Iris pigment epithelial cell (primary cell): Measurements from ENCODE around the gene RPP30.
A peak's percentile ranks its signal among the peaks of the same experiment; 100 is the strongest.

Experiments
- DNase-seq: peaks from one replicate; pipeline ENCODE4 v3.0.0-alpha.2; 2011; ENCODE audit warnings: low read depth

Gene RPP30

DNA sequence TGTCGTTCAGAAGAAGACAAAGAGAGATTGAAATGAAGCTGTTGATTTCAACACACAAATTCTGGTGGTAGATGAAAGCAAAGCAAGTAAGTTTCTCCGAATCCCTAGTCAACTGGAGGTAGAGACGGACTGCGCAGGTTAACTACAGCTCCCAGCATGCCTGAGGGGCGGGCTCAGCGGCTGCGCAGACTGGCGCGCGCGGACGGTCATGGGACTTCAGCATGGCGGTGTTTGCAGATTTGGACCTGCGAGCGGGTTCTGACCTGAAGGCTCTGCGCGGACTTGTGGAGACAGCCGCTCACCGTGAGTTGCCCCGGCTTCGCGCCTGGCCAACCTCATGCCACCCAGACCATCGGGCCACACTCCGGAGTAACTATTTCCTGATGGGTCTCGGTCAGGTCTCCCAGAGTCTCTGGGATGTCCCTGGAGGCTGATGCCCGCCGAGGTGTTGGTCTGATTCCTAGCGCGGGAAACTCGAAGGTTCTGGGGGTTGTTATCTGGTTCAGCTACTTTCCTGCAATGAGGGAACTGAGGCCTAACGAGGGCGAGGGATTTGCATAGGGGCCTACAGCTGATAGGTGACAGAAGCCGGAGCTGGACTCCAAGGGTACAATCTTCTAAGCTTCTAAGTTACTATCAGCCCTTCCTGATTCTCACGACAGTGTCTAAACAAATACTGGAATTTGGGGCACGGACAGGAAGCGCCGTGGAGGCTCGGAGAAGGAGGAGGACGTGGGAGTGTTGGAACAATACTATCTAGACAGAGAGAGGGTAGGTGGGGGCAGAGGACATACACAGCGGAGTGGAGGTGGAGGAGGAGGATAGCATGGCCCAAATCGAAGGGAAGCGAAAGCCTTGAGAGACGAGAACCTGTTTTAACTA is at the start of gene RPP30:
Gene RPP30 (plus strand): TSS at position 209 of the 882 bp plus-strand sequence. CDS start 13 bp downstream, at position 222.
- peak; percentile 90 for DNase-seq

- no peak for DNase-seq
Measured at GRCh38 chr10:90822508-90822907, 49.3 kb upstream of the RPP30 start.

DNA sequence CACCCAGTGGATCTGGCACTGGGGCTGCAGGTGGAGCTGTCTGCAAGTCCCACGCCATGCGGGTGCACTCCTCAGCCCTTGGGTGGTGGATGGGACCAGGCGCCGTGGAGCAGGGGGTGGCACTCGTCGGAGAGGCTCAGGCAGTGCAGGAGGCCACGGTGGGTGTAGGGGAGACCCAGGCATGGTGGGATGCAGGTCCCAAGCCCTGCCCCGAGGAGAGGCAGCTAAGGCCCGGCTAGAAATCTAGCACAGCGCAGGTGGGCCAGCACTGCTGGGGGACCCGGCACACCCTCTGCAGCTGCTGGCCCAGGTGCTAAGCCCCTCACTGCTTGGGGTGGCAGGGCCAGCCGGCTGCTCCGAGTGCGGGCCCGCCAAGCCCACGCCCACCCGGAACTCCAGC is 39.7 kb upstream of the RPP30 start:
- DNase-seq, result no peak

- no peak for DNase-seq
Measured at GRCh38 chr10:90834326-90834725, 37.4 kb upstream of the RPP30 start.

- DNase-seq, result no peak
Measured at GRCh38 chr10:90837486-90837885, 34.3 kb upstream of the RPP30 start.

GRCh38 chr10:90842725-90843124 is 29.0 kb upstream of the RPP30 start:
- DNase-seq, result no peak

GRCh38 chr10:90845726-90846125 is 26.0 kb upstream of the RPP30 start:
- no peak for DNase-seq

DNA sequence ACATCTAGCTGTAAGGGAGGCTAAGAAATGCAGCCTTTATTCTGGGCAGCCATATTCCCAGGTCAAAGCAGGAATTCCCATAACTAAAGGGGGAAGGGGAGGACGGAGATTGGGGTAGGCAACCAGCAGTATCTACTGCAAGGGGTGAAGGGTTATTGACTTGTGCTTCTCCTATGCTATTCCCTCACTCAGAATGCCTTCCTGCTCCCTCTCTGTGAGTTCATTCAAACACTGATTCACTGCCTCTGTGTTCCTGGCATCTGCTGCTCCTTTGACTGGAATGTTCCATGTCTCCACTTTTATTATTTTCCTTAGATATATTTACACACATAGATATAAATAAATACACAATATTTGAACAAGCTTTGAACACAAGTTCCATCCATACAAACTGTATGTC is 25.0 kb upstream of the RPP30 start:
- peak; percentile 54 for DNase-seq

DNA sequence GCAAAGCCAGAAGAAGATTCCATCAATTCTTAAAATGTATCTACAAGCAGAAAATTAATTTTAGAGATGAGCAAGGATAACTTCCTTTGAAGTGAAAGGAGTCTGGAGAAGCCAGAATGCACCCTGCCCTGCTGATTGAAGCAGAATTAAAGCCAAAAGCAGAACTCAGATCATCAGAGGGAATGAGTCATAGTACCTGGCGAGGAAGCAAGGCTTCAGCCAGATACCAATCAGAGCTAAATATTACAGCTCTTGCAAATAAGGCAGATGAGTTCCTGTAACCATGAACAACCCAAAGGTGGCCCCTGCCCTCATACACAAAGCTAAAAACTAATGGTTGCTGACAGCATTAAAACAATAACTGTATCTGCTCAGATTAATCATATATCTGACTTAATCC is 24.3 kb upstream of the RPP30 start:
- DNase-seq, result peak; percentile 75

DNA sequence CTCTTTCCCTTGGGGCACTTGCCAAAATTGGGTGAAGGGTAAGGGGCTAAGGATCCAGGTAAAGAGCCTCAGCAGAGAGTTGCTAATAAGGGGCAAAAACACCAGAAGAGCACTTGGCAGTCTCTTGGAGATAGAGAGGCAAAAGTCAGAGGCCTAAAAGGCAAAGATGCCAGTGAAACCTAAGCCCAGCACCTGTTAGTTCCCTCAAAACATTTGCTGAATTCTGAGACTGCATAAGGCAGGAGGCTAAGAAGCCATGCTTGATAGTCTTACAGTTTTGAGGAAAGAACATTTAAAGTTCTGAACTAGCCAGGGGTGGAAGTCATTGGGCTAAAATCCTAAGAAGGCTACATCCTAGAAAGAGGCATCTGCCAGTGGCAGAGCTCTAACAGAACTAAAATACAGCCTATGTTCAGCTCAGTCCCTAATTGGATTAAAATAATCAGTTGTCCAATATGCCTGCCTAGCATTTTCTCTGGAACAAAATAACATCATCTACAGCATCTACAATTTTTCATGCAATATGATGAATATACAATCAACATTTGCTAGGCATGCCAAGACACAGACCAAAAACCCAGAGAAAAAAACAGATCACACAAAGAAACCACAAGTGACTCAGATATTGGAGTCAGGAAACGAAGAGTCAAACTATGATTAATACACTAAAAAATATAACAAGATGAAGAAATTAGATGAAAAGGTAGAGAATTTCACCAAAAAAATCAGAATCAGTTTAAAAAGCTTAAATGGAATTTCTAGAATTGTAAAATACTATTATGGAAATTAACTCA is 21.6 kb upstream of the RPP30 start:
- DNase-seq, result peak; percentile 56

GRCh38 chr10:90855126-90855525 is 16.6 kb upstream of the RPP30 start:
- no peak for DNase-seq

DNA sequence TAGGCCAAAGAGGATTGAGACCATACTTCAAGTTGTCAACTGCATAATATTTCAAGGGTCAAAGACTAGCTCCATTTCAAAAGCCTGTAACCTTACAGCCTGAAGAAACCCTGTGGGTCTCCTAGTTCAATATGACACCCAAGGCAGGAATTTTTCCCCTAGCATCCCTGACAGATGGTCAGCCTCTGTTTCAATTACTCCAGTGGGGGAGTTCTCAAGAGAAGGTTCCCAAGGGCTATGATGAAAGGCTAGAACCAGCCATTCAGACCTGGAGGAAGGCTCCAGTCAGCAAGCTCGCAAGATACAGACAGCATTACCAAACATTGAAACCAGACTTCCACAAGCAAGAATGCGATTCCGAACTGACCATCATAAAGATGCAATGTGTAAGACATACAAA is 15.5 kb upstream of the RPP30 start:
- no peak for DNase-seq

GRCh38 chr10:90856964-90857634 is 14.7 kb upstream of the RPP30 start:
- no peak for DNase-seq

GRCh38 chr10:90857635-90858460 is 13.9 kb upstream of the RPP30 start, which contains the start of gene HTR7:
HTR7 (minus strand) TSS chr10:90858039; CDS start chr10:90857671, 368 bp downstream.
- DNase-seq, result peak; percentile 47

- peak; percentile 19 for DNase-seq
Measured at GRCh38 chr10:90858461-90858968, 13.3 kb upstream of the RPP30 start.

DNA sequence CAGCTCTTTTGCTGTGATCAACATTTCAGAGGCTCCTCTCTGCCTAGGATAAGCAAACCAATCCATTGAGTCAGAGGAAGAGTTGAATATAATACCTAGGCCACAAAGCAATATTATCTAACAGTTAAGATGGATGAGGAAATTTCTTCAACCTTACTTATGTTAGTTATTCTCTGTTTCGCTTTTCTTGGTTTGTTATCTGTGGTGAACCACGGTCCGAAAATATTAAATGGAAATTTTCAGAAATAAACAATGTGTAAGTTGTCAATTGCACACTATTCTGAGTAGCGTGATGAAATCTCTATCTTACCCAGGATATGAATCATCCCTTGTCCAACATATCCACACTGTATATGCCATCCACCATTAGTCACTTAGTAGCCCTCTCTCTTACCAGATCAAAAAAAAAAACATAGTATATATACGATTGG is 12.4 kb upstream of the RPP30 start:
- peak; percentile 89 for DNase-seq

- DNase-seq, result no peak
Measured at GRCh38 chr10:90860790-90861189, 11.0 kb upstream of the RPP30 start.

DNA sequence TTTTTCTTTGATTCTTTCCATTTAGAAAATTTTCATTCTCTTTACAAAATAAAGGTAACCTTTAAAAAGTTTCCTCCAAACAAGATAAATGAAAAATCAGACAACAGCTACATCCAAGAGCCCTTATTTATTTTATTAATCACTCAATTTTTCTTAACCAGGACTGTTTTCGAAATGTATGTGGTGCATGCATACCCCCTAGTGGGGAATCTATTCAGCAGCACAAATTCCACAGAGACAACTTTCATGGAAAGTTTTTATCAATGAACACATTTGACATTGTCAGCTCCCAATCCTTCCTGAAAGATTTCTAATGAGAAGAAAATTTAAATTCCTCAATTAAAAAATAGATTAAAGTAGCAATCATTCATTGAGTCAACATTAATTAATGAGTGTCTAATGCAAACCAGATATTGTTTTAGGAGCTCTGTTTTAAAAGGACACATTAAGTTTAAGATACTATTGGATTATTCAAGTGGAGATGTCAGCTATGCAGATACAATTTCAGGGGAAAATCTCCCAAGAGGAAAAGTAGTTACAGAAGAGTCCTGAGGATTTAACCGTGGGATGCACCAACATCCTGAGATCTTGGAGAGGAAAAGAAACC is 8.8 kb upstream of the RPP30 start:
- peak; percentile 56 for DNase-seq

- DNase-seq, result no peak
Measured at GRCh38 chr10:90865401-90865800, 6.4 kb upstream of the RPP30 start.

DNA sequence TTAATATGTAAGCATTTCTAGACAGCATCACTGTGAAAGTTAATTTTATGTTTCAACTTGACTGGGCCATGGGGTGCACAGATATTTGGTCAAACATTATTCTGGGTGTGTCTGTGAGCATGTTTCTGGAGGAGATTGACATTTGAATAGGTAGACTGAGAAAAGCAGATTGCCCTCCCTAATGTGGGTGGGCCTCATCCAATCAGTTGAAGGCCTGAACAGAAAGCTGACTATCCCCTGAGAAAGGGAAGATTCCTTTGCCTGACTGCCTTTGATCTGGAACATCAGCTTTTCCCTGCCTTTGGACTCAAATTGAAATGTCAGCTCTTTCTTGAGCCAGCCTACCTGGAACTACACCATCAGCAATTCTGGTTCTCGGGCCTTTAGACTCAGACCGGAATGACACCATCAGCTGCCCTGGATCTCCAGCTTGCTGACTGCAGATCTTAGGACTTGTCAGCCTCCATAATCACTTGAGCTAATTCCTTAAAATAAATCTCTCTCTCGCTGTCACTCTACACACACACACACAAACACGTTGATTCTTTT is 5.7 kb upstream of the RPP30 start:
- DNase-seq, result no peak
